ENCODE results near the gene JDP2.

Gene JDP2

GRCh38 chr14:75520852-75521251, 93.0 kb downstream of the JDP2 start:
- DNase-seq: no peak

GRCh38 chr14:75521415-75522199, 93.8 kb downstream of the JDP2 start:
- no peak for DNase-seq

DNA sequence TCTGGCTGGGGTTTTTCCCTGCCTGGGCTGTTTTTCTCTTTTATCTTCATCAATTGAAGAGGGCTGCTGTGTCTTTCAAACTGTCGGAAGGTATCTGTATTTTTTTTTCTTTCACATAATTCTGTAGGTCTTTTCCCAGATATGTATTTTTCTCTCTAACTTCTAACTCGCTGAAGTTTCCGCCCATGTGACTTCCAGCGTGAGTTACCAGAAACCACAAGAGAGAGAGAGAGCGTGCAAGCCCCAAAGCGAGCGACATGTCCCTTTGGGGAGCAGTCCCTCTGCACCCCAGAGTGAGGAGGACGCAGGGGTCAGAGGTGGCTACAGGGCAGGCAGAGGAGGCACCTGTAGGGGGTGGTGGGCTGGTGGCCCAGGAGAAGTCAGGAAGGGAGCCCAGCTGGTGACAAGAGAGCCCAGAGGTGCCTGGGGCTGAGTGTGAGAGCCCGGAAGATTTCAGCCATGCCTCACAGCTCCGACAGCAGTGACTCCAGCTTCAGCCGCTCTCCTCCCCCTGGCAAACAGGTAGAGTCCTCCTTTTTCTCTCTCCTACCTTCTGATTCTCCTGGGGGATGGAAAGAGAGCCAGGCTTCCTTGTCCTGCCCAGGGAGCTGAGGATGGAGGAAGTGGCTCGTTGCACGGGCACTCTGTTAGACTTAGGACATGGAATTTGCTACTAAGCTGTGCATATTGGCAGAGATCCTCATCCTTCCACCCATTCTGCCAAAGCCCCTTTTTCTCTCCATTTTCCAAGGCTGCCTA, 94.6 kb downstream of the JDP2 start, which contains the start of gene BATF:
BATF (plus strand) TSS at position 246 of the 759 bp plus-strand sequence; CDS start at position 460, 214 bp downstream.
- peak; percentile 33 to 48 for DNase-seq

DNA sequence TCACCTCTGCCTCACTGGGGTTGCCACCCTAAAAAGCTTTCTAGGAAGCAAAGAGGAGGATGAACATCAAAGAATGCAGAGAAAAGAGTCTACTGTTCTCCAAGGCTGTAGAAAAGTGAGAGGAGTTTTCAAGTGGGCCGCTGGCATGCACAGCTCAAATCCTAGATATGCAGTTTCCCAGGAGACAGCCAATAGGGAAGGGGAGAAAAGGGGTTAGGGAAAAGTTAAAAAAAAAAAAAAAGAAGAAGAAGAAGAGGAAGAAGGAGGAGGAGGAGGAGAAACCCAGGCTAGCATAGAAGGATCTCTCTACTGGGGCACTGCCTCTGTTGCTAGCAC, 95.1 kb downstream of the JDP2 start:
- DNase-seq: no peak

Measured in inflammatory macrophage treated with lipopolysaccharide for 1 hour (primary cell).